Sigmoid colon (tissue), 4 donors: Measurements from ENCODE around the gene DHX8.

Experiments
- CTCF ChIP-seq, 4 experiments: fragments of 450-650 bp in 3 of 4; fragments of 200-600 bp in 1 of 4; IDR thresholded peaks; one replicate each; pipeline ENCODE4 v1.5.1; 2016 to 2019; ENCODE audit warnings: antibody characterized with exemption in 4 of 4, mild to moderate bottlenecking in 3 of 4, moderate library complexity in 2 of 4
- EP300 ChIP-seq, 4 donors: sonication (generic); formaldehyde crosslinking; IDR thresholded peaks; one replicate each; pipeline ENCODE4 v1.6.1; 2017; ENCODE audit warnings: antibody characterized with exemption in 4 of 4
- POLR2A ChIP-seq, 2 donors: fragments of 450-650 bp; IDR thresholded peaks; one replicate each; pipeline ENCODE4 v1.6.1; 2016; ENCODE audit warnings: antibody characterized with exemption in 2 of 2, mild to moderate bottlenecking in 2 of 2, moderate library complexity in 2 of 2
- POLR2AphosphoS5 ChIP-seq, 4 donors: sonication (generic); formaldehyde crosslinking; IDR thresholded peaks; one replicate each; pipeline ENCODE4 v1.6.1; 2017; ENCODE audit warnings: antibody characterized with exemption in 4 of 4

GRCh38 chr17:43531955-43532354 is 48.2 kb downstream of the DHX8 start:
- no peak for TF ChIP-seq CTCF (IDR thresholded peaks at IDR 0.05)
- TF ChIP-seq POLR2A (IDR thresholded peaks at IDR 0.05), result no peak
- no peak for TF ChIP-seq EP300 (IDR thresholded peaks at IDR 0.05)
- TF ChIP-seq POLR2AphosphoS5 (IDR thresholded peaks at IDR 0.05), result no peak
